ENCODE data around the gene TRABD2B. TPM values are rescaled to one million over a fixed set of nuclear protein-coding genes. Genes with fewer than 3 reads are reported as not detected.

Gene TRABD2B
- total and polyA plus RNA-seq, 2 of the 4 experiments (the other 2 are of a cell fraction): not detected

GRCh38 chr1:47901001-47901575, 96.1 kb downstream of the TRABD2B start:
- intact Hi-C loops (cut with micrococcal nuclease) (no loop called here), dilution Hi-C loops (cut with HindIII; ENCODE audit: low sequenced_read_pairs, unreplicated experiment) (no loop called here), in situ Hi-C loops (cut with MboI; ENCODE audit: low sequenced_read_pairs) (no loop called here)
- Histone ChIP-seq H2AK5ac (ENCODE audit: low read depth, low read length) (no peak overlapping the region), H3K4ac (ENCODE audit: low read depth, low read length) (no peak overlapping the region), H4K8ac (ENCODE audit: low read depth in 2 of 2, low read length in 2 of 2) (no peak overlapping the region), H2BK5ac (ENCODE audit: low read depth, low read length, poor library complexity, severe bottlenecking) (no peak overlapping the region), H3K9ac (ENCODE audit: low read depth, low read length) (no peak overlapping the region), H4K20me1 (ENCODE audit: insufficient read depth, low read length) (no peaks in the 10 kb centered on the region), H3K56ac (ENCODE audit: extremely low read depth, insufficient read depth, low read length) (no peak overlapping the region), H3K27me3 (ENCODE audit: control insufficient read depth, insufficient read depth, low read length) (no peaks in the 10 kb centered on the region), H4K91ac (ENCODE audit: insufficient read depth, low read depth, low read length) (no peak overlapping the region), H3K36me3 (ENCODE audit: control insufficient read depth, insufficient read depth, low read length) (no peaks in the 10 kb centered on the region), H3K79me1 (ENCODE audit: low read depth in 1 of 2, low read length in 2 of 2) (no peaks in the 10 kb centered on the region), H2BK20ac (ENCODE audit: low read depth, low read length) (no peak overlapping the region), H2BK120ac (ENCODE audit: low read depth, low read length) (no peak overlapping the region), H3K4me2 (ENCODE audit: low read depth, low read length) (no peak overlapping the region), H3K14ac (replicated peaks; ENCODE audit: low read depth, low read length) (no peak overlapping the region), H3K18ac (ENCODE audit: low read depth, low read length) (no peak overlapping the region), H3K9me1 (ENCODE audit: insufficient read depth, low read length) (no peaks in the 10 kb centered on the region), H2BK15ac (ENCODE audit: low read depth, low read length) (no peak overlapping the region), H3K4me3 (ENCODE audit: insufficient read depth, low read depth, low read length) (no peak overlapping the region), H2AK9ac (replicated peaks; ENCODE audit: low read depth, low read length, poor library complexity) (no peak overlapping the region), H4K5ac (ENCODE audit: low read depth, low read length) (no peak overlapping the region), H3K4me1 (ENCODE audit: control insufficient read depth, insufficient read depth, low read length) (no peaks in the 10 kb centered on the region), H3K27ac (ENCODE audit: insufficient read depth, low read length) (no peak overlapping the region), H3K9me3 (ENCODE audit: control insufficient read depth, insufficient read depth, low read length) (no peaks in the 10 kb centered on the region), H3K23ac (ENCODE audit: low read depth, low read length) (no peak overlapping the region), H2AFZ (replicated peaks; ENCODE audit: low read length, poor library complexity) (no peak overlapping the region)
- DNase-seq (no peak), ATAC-seq (ENCODE audit: low read depth) (no peak)
- no peak for TF ChIP-seq MAZ (IDR thresholded peaks at IDR 0.05; ENCODE audit: borderline replicate concordance, low read depth, low read length)
- TF ChIP-seq BHLHE40 (IDR thresholded peaks at IDR 0.05; ENCODE audit: low read depth, low read length): no peak
- no peak for TF ChIP-seq SMC3 (IDR thresholded peaks at IDR 0.05; ENCODE audit: low read depth, low read length)
- CTCF ChIA-PET: no interaction called here
- POLR2A ChIA-PET (ENCODE audit: unreplicated experiment): no interaction called here
- WGBS, 2 experiments (ENCODE audit: extremely low coverage in 2 of 2, insufficient read length in 1 of 2): no CpG with 5 or more reads among the region's 3 CpGs
- BruUV-seq (replicated peaks): no TSS peak
